GM12891 (cell line): Measurements from ENCODE around the gene CLN5.

Experiments
- PAX5 ChIP-seq: IDR thresholded peaks from 2 replicates; pipeline ENCODE4 v1.6.1; 2011; ENCODE audit warnings: low read length, moderate library complexity, mild to moderate bottlenecking; ENCODE audit not compliant: insufficient read depth, severe bottlenecking
- POLR2A ChIP-seq: IDR thresholded peaks from 2 replicates; pipeline ENCODE4 v1.6.1; 2011; ENCODE audit warnings: low read depth, low read length, control low read depth
- POLR2AphosphoS5 ChIP-seq: IDR thresholded peaks from 2 replicates; pipeline ENCODE4 v1.6.1; 2011; ENCODE audit warnings: low read depth, low read length, control low read depth
- POU2F2 ChIP-seq: IDR thresholded peaks from 2 replicates; pipeline ENCODE4 v1.6.1; 2011; ENCODE audit warnings: low read depth, mild to moderate bottlenecking, control low read depth, low read length, moderate library complexity
- SPI1 ChIP-seq: IDR thresholded peaks from 2 replicates; pipeline ENCODE4 v1.6.1; 2011; ENCODE audit warnings: low read depth, low read length, control low read depth
- TAF1 ChIP-seq: IDR thresholded peaks from 2 replicates; pipeline ENCODE4 v1.6.1; 2011; ENCODE audit warnings: low read depth, low read length, control low read depth

DNA sequence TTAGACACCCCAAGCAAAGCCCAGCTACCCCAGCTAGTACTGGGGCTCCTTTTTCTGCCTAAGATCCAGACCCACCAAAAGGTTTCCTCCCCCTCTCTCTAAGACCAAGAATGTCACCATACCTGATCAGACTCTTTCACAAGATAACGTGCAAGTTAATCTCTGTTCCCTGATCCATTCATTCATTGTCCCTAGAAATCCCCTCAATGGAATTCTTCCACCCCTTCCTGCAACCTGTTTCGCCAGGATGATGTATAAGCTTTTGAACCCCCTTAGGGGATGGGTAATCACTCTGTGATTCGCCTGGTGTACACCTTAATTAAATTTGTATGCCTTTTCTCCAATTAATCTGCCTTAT lies 17.3 kb upstream of the CLN5 start:
- TF ChIP-seq POLR2A = no peak
- no peak for TF ChIP-seq POLR2AphosphoS5
- no peak for TF ChIP-seq TAF1
- TF ChIP-seq POU2F2 = no peak
- TF ChIP-seq SPI1 = no peak
- TF ChIP-seq PAX5 = no peak
